LNCAP (cell line): Measurements from ENCODE around the gene ZNF625.

Source experiments
- TF ChIP-seq, protein P1 (sequence below): fragments of 450-650 bp; IDR thresholded peaks from 2 replicates; pipeline ENCODE4 v1.5.1; 2017; ENCODE audit warnings: mild to moderate bottlenecking

Gene ZNF625

DNA sequence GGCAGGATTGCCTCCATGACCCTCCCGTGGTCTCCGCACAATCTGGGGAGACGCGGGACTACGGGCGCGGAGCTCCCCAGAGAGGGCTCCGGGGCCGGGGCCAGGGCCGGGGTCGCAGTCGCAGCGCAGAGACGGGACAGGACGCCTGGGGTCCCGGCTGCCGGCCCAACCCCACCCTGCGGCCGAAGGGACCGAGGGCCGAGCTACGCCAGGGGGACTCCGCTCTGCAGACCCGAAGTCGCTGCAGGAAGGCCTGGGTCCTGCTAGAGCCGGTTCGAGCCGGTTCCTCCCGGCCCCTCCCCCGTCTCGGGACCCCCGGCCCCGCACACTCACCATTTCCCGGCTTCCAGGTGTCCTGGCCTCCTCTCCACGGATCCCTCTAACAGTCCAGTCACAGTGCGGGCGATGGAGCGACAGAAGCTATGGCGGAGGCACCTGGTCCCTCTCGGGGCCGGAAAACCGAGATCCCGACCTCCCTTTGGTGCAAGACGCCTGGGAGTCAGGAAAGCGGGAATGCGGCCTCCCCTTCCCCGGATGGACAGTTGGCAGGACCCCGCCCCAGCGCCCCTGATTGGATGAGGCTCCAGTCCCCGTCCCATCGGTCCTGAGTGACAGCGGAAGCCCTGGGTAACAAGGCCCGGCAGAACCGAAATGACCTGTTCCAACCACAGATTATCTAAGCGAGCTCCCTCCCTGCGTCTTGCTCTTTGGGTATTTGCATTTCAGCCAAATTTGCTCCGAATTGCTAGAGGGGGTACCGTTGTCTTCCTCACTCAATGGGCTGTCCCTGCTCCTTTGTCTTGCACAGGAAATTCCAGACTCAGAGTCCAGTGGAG, at the start of gene ZNF625:
TSS of gene ZNF625 (minus strand) at position 512 of the 836 bp plus-strand sequence. CDS start at position 336, 176 bp downstream.
- TF ChIP-seq, protein P1, sequence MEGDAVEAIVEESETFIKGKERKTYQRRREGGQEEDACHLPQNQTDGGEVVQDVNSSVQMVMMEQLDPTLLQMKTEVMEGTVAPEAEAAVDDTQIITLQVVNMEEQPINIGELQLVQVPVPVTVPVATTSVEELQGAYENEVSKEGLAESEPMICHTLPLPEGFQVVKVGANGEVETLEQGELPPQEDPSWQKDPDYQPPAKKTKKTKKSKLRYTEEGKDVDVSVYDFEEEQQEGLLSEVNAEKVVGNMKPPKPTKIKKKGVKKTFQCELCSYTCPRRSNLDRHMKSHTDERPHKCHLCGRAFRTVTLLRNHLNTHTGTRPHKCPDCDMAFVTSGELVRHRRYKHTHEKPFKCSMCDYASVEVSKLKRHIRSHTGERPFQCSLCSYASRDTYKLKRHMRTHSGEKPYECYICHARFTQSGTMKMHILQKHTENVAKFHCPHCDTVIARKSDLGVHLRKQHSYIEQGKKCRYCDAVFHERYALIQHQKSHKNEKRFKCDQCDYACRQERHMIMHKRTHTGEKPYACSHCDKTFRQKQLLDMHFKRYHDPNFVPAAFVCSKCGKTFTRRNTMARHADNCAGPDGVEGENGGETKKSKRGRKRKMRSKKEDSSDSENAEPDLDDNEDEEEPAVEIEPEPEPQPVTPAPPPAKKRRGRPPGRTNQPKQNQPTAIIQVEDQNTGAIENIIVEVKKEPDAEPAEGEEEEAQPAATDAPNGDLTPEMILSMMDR, result no peak

DNA sequence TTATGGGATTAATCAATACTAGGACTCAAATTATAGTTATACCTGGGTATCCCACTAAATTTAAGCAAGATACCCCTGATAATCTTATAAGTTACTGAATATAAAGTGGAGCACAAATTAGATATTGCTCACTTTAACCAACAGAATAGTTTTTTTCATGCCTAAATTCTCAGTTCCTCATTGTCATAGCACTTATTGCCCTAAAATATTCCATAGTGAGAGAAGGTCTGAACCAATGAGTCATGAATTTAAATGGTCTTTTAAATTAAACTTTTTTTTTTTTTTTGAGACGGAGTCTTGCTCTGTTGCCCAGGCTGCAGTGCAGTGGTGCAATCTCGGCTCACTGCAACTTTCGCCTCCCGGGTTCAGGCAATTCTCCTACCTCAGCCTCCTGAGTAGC, 48.8 kb upstream of the ZNF625 start:
- TF ChIP-seq, protein P1, result no peak

DNA sequence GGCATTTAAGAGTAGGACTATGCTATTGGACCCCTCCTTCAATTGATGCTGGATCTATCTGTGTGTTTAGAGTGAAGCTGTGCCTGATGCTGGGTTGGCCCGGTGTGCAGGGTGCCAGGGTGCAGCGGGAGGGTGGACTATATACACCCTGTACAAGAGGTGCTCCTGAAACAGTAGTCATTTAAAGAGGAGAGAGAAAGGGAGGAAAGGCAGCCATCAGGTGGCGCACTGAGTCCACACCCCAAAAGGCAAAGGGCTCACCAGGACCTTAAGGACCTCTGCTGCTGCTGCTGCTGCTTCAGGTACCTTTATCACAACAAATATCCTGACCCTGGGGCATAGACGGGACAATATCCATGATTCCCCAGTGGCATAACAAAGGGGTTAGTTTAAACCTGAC, 45.7 kb upstream of the ZNF625 start:
- TF ChIP-seq, protein P1, result peak; percentile 46; the same call in 1 of the 2 replicates

DNA sequence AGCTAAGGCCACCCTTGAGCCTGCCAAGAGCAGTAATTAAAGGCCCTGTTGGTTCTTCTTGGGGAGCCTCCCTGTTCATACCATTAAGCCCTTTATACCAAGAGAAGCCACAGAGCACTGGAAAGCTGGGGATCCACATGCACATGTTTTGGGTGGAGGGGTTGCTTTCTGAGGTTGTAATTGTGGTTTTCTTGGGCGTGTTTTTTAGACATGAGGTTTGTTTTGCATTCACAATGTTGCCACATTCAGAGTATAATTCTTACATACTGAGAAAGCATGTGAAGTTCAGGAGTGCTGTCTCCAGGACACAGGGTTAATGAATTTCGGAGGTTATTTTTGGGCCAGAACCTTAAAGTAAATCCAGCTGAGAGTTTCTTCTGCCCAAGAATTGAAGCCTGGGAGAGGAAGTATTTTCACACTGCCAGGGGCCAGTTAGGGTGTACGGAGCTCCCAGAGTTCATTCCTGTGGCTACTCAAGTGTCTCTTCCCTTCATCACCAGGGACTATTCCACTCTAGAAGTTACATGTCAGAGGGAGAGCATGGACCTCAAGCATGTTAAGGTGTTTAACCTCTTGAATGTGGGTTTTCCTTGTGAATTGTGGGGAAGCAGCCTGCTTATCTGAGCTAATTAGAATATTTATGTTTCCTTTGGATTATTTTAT, 43.4 kb upstream of the ZNF625 start:
- TF ChIP-seq, protein P1, result no peak

DNA sequence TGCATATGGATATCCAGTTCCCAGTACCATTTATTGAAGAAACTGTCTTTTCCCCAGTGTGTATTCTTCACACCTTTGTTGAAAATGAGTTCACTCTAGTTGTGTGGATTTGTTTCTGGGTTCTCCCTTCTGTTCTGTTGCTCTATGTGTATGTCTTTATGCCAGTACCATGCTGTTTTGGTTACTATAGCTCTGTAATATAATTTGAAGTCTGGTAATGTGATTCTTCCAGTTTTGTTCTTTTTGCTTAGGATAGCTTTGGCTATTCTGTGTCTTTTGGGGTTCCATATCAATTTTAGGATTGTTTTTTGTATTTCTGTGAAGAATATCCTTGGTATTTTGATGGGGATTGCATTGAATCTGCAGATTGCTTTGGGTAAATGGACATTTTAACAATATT, 41.6 kb upstream of the ZNF625 start:
- TF ChIP-seq, protein P1, result no peak

DNA sequence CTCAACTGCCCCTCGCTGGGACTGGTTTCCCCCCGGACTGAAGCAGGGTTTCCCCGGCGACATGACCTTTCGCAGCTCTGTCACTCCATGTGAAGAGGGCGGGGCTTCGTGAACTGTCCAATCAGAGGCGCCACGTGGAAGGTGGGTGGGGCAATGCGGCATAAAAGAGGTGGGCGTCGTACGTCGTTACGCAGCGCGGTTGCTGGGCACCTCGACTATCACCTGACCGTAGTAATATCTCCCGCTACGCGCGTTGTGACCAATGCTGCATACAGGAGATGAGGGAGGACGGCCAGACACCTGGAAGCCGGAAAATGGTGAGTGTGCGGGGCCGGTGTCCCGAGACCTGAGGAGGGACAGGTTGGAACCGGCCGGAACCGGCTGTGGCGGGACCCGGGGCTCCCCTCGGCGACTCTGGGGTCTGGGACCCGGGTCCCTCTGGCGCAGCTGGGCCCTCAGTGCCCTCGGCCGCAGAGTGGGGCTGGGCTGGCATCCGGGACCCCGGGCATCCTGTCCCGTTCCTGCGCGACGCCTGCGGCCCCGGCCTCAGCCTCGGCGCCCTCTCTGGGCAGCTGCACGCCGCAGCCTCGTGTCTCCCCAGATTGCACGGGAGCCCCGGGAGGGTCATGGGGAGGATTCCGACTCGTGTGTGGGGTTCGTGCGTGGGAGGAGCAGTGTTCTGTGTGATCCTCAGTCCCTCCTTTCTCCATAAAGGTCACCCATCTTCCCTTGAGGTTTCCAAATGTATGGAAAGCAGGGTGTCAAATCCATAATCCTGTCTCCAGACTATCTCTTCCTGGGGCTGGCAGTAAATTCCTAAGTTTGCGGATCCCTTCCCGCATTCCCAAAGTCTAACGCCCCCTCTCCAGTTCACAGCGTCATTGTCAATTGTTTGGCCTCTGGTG, 38.5 kb upstream of the ZNF625 start:
- TF ChIP-seq, protein P1, result no peak

DNA sequence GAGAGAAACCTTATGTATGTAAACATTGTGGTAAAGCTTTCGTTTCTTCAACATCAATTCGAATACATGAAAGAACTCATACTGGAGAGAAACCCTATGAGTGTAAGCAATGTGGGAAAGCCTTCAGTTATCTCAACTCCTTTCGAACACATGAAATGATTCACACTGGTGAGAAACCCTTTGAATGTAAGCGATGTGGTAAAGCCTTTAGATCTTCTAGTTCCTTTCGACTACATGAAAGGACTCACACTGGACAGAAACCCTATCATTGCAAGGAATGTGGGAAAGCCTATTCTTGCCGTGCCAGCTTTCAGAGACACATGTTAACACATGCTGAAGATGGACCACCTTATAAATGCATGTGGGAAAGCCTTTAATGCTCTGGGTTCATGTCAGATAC, 31.1 kb upstream of the ZNF625 start:
- TF ChIP-seq, protein P1, result no peak
